B cell (primary cell): Measurements from ENCODE around the gene GPR176. TPM values are rescaled to one million over a fixed set of nuclear protein-coding genes. Genes with fewer than 3 reads are reported as not detected.
A peak's percentile ranks its signal among the peaks of the same experiment; 100 is the strongest.

ENCODE experiments used
- ATAC-seq: fragments of 200-7000 bp; cut with Tn5 transposase; one replicate; pipeline ENCODE4 v1.10.0; 2021; ENCODE audit warnings: low read depth, mild to moderate bottlenecking, moderate number of reproducible peaks, moderate library complexity
- CTCF ChIA-PET: fragments of 350-600 bp; sonication (Branson Sonifier 250); formaldehyde crosslinking; loops from one replicate; lab custom pipeline; 2021; ENCODE audit warnings: antibody characterized with exemption, inconsistent platforms; lab: Charles Lee
- POLR2A ChIA-PET: fragments of 350-600 bp; sonication (Branson Sonifier 250); formaldehyde crosslinking; loops from one replicate; lab custom pipeline; 2021; ENCODE audit warnings: antibody characterized with exemption; lab: Charles Lee
- DNase-seq: peaks from one replicate; pipeline ENCODE4 v3.0.0; 2013
- H2AFZ ChIP-seq: 2 replicates; pipeline ENCODE4 v1.6.1; 2012; ENCODE audit warnings: mild to moderate bottlenecking, low read depth, low read length; ENCODE audit not compliant: insufficient read depth, poor library complexity, severe bottlenecking
- H3K27ac ChIP-seq, 2 donors: 1 replicate in 1 of 2; 2 replicates in 1 of 2; pipeline ENCODE4 v1.5.1; 2012 to 2013; ENCODE audit warnings: low read length in 2 of 2, mild to moderate bottlenecking in 2 of 2, moderate library complexity in 1 of 2
- H3K27me3 ChIP-seq, 4 experiments: fragments of 200-600 bp in 1 of 4; sonication (generic) in 1 of 4; replicated peaks in 1 of 4; 1 replicate in 2 of 4; 2 replicates in 2 of 4; pipeline versions ENCODE4 v1.6.1 to v1.7.0; 2013 to 2016; ENCODE audit warnings: low read length in 3 of 4, mild to moderate bottlenecking in 2 of 4, mixed read lengths in 1 of 4, moderate library complexity in 1 of 4; ENCODE audit not compliant: insufficient read depth in 4 of 4, control insufficient read depth in 3 of 4; ENCODE audit errors: control extremely low read depth in 1 of 4
- H3K36me3 ChIP-seq, 2 experiments: replicated peaks in 1 of 2; 1 replicate in 1 of 2; 2 replicates in 1 of 2; pipeline versions ENCODE4 v1.6.1 to v1.7.1; 2013; ENCODE audit warnings: low read length in 1 of 2; ENCODE audit not compliant: insufficient read depth in 2 of 2, control insufficient read depth in 1 of 2; ENCODE audit errors: control extremely low read depth in 1 of 2, extremely low read depth in 1 of 2
- H3K4me1 ChIP-seq, 2 donors: fragments of 200-600 bp in 1 of 2; sonication (generic) in 1 of 2; 1 replicate in 1 of 2; 2 replicates in 1 of 2; pipeline versions ENCODE4 v1.5.1 to v1.6.1; 2013 to 2017; ENCODE audit warnings: low read length in 2 of 2; ENCODE audit not compliant: control insufficient read depth in 2 of 2, insufficient read depth in 2 of 2
- H3K4me2 ChIP-seq: replicated peaks from 2 replicates; pipeline ENCODE3; 2012; ENCODE audit warnings: mild to moderate bottlenecking, low read depth, low read length; ENCODE audit not compliant: poor library complexity, severe bottlenecking
- H3K4me3 ChIP-seq, 5 experiments: fragments of 200-600 bp in 1 of 5; sonication (generic) in 1 of 5; 1 replicate in 3 of 5; 2 replicates in 2 of 5; pipeline versions ENCODE4 v1.5.1 to v1.7.0; 2011 to 2016; ENCODE audit warnings: low read length in 4 of 5, mild to moderate bottlenecking in 4 of 5, low read depth in 2 of 5, control low read depth in 1 of 5, moderate library complexity in 1 of 5; ENCODE audit not compliant: insufficient read depth in 1 of 5; ENCODE audit errors: control extremely low read depth in 1 of 5, extremely low read depth in 1 of 5
- H3K79me2 ChIP-seq: fragments of 200-600 bp; sonication (generic); one replicate; pipeline ENCODE4 v1.6.0; 2016; ENCODE audit warnings: low read length; ENCODE audit not compliant: control insufficient read depth, insufficient read depth
- H3K9ac ChIP-seq: fragments of 200-600 bp; sonication (generic); 2 replicates; pipeline ENCODE4 v1.6.1; 2017; ENCODE audit warnings: mild to moderate bottlenecking, low read length, moderate library complexity
- H3K9me3 ChIP-seq, 3 donors: one replicate each; pipeline versions ENCODE4 v1.6.1 to v1.7.1; 2013; ENCODE audit warnings: low read length in 2 of 3; ENCODE audit not compliant: control insufficient read depth in 2 of 3, insufficient read depth in 1 of 3; ENCODE audit errors: control extremely low read depth in 1 of 3
- H4K20me1 ChIP-seq: 2 replicates; pipeline ENCODE4 v1.6.0; 2012; ENCODE audit warnings: mild to moderate bottlenecking, low read length; ENCODE audit not compliant: insufficient read depth, control insufficient read depth, poor library complexity, severe bottlenecking
- H3K27ac Mint-ChIP-seq: one replicate; pipeline ENCODE4 v1.8.0; 2021; ENCODE audit warnings: mixed read lengths
- H3K27me3 Mint-ChIP-seq: one replicate; pipeline ENCODE4 v1.8.0; 2021; ENCODE audit warnings: mixed read lengths
- H3K4me1 Mint-ChIP-seq: one replicate; pipeline ENCODE4 v1.8.0; 2021; ENCODE audit warnings: mixed read lengths
- H3K4me3 Mint-ChIP-seq: one replicate; pipeline ENCODE4 v1.8.0; 2021; ENCODE audit warnings: mixed read lengths
- H3K9me3 Mint-ChIP-seq: one replicate; pipeline ENCODE4 v1.8.0; 2022; ENCODE audit warnings: mixed read lengths; ENCODE audit not compliant: insufficient read depth
- EZH2 ChIP-seq: IDR thresholded peaks from 2 replicates; pipeline ENCODE4 v1.6.1; 2012; ENCODE audit warnings: borderline replicate concordance, low read depth, mild to moderate bottlenecking, moderate library complexity, low read length; ENCODE audit not compliant: insufficient read depth, poor library complexity, severe bottlenecking
- WGBS: methylation state at CpG from one replicate; pipeline ENCODE4 v1.1.5; 2013; ENCODE audit warnings: missing lambda C conversion rate; ENCODE audit not compliant: insufficient coverage; 5-methylcytosine and 5-hydroxymethylcytosine counted together
- intact Hi-C: fragments of 100-400 bp; cut with micrococcal nuclease; formaldehyde crosslinking; loops from one replicate; pipeline ENCODE4 v1.10.0; 2022
- polyA plus RNA-seq: library from polyadenylated mRNA; depleted of rRNA; stranded (reverse); fragments of >200 nt; gene quantifications from 2 replicates; pipeline ENCODE4 v1.2.3, GENCODE V29; 2012
- total RNA-seq, 2 donors: library from RNA; stranded (reverse); fragments of 120-200 nt in 1 of 2; gene quantifications; 1 replicate in 1 of 2; 2 replicates in 1 of 2; pipeline versions ENCODE4 v1.2.3 to v1.2.4, GENCODE V29; 2013 to 2022
- TF ChIP-seq, protein P1 (sequence below): fragments of 200-600 bp; IDR thresholded peaks from one replicate; pipeline ENCODE4 v1.8.0; 2022; ENCODE audit warnings: antibody characterized with exemption, mild to moderate bottlenecking

The GPR176 gene
- total and polyA plus RNA-seq, 2 donors (not counting 1 experiment from before 2014, with no cell fraction given): 0.07 to 0.30 TPM

DNA sequence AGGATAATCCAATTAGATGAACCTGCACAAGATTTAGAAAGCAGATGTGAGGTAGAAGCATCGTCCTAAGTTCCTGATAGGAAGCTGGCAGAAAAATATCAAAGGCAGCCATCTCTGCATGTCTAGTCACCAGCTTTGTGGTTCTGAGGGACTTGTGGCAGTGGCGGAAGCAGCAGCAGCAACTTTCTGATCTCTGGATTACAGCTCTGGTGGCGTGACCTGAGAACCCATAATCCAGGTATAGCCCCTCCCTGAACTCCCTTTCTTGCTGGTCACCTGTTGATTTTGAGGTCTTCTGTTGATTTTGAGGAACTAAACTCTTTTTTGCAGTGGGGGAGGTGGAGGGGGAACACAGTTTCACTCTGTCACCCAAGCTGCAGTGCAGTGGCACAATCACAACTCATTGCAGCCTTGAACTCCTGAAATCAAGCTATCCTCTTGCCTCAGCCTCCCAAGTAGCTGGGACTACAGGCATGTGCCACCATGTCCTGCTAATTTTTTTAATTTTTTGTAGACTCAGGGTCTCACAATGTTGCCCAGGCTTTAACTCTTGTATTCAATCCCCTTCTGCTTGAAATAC lies 145.3 kb downstream of the GPR176 start:
- Histone ChIP-seq H3K4me3 (peak overlapping the region in 1 of 5 experiments; percentile 8), H3K9me3 (no peaks in the 10 kb centered on the region), H3K79me2 (no peaks in the 10 kb centered on the region), H3K36me3 (no peaks in the 10 kb centered on the region), H3K27me3 (peaks cover 0 to 5% (median 2%) of the 10 kb centered on the region in 4 experiments), H3K9ac (no peak overlapping the region), H3K27ac (no peak overlapping the region), H3K4me1 (peaks cover 6 to 13% of the 10 kb centered on the region in 2 donors), H3K4me2 (peak overlapping the region; percentile 42), H2AFZ (peak overlapping the region; percentile 30), H4K20me1 (no peaks in the 10 kb centered on the region)
- WGBS: 21% methylated on average over 2 of the region's 3 CpGs
- H3K9me3 Mint-ChIP-seq: no peaks in the 10 kb centered on the region
- ChIA-PET CTCF (interaction anchor here (0.7 to 1.1 kb wide), 3 partner anchors 14 to 89 kb away, joined by 3 to 5 read pairs (median 3); no protein-coding TSS in a partner anchor), POLR2A (no interaction called here)
- H3K4me1 Mint-ChIP-seq: peaks cover 10% of the 10 kb centered on the region
- intact Hi-C loops: no loop called here
- no peak overlapping the region for H3K4me3 Mint-ChIP-seq
- DNase-seq (peak; percentile 38), ATAC-seq (no peak)
- TF ChIP-seq EZH2: no peak
- TF ChIP-seq, protein P1, sequence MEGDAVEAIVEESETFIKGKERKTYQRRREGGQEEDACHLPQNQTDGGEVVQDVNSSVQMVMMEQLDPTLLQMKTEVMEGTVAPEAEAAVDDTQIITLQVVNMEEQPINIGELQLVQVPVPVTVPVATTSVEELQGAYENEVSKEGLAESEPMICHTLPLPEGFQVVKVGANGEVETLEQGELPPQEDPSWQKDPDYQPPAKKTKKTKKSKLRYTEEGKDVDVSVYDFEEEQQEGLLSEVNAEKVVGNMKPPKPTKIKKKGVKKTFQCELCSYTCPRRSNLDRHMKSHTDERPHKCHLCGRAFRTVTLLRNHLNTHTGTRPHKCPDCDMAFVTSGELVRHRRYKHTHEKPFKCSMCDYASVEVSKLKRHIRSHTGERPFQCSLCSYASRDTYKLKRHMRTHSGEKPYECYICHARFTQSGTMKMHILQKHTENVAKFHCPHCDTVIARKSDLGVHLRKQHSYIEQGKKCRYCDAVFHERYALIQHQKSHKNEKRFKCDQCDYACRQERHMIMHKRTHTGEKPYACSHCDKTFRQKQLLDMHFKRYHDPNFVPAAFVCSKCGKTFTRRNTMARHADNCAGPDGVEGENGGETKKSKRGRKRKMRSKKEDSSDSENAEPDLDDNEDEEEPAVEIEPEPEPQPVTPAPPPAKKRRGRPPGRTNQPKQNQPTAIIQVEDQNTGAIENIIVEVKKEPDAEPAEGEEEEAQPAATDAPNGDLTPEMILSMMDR: no peak
- H3K27ac Mint-ChIP-seq: no peak overlapping the region
- H3K27me3 Mint-ChIP-seq: peaks cover 20% of the 10 kb centered on the region
